GM12874 (cell line): ENCODE data around the gene ALOXE3.
A peak's percentile ranks its signal among the peaks of the same experiment; 100 is the strongest.

Source experiments
- CTCF ChIP-seq: IDR thresholded peaks from 2 replicates; pipeline ENCODE4 v1.5.1; 2011; ENCODE audit warnings: low read depth, mild to moderate bottlenecking, control low read depth, low read length, moderate library complexity; ENCODE audit not compliant: insufficient read depth

ALOXE3 gene

GRCh38 chr17:8110907-8111306 is 7.4 kb downstream of the ALOXE3 start:
- TF ChIP-seq CTCF = no peak

GRCh38 chr17:8110456-8110804 is 7.9 kb downstream of the ALOXE3 start:
- no peak for TF ChIP-seq CTCF

GRCh38 chr17:8109661-8110455 is 8.5 kb downstream of the ALOXE3 start:
- TF ChIP-seq CTCF = peak; percentile 97

- no peak for TF ChIP-seq CTCF
Observed at GRCh38 chr17:8108972-8109660, 9.2 kb downstream of the ALOXE3 start.

- TF ChIP-seq CTCF = no peak
Observed at GRCh38 chr17:8105957-8106398, 12.3 kb downstream of the ALOXE3 start.

- TF ChIP-seq CTCF = no peak
Observed at GRCh38 chr17:8104911-8105310, 13.4 kb downstream of the ALOXE3 start.

GRCh38 chr17:8103549-8103948 is 14.8 kb downstream of the ALOXE3 start:
- no peak for TF ChIP-seq CTCF
